Measurements from ENCODE around the gene CARD14. TPM values are rescaled to one million over a fixed set of nuclear protein-coding genes. Genes with fewer than 3 reads are reported as not detected.
A peak's percentile ranks its signal among the peaks of the same experiment; 100 is the strongest.

The CARD14 gene
- total and polyA plus RNA-seq, 2 of the 13 experiments (the other 11 are each of a cell fraction or from before 2014, with no cell fraction given), result 0.11 TPM; not detected in 1

GRCh38 chr17:80220054-80220735 is 50.4 kb downstream of the CARD14 start, which contains the start of the genes SGSH and SLC26A11 (continued):
- TF ChIP-seq ZXDC (CRISPR knock-in tag; IDR thresholded peaks at IDR 0.05) (0 out of 2 replicates have a peak, but pooled peaks have one; percentile 62), ZNF432 (CRISPR knock-in tag; IDR thresholded peaks at IDR 0.05; ENCODE audit: borderline replicate concordance) (no peak), HDAC6 (IDR thresholded peaks at IDR 0.05; ENCODE audit: low read depth, low read length) (no peak), ATF7-NPFF (CRISPR knock-in tag; IDR thresholded peaks at IDR 0.05; ENCODE audit: low read depth) (peak; percentile 64), NFE2L2 (IDR thresholded peaks at IDR 0.05; ENCODE audit: low read length) (no peak), PTBP1 (IDR thresholded peaks at IDR 0.05; ENCODE audit: low read depth, low read length, poor library complexity, severe bottlenecking) (no peak), NR0B2 (CRISPR knock-in tag; IDR thresholded peaks at IDR 0.05) (peak; percentile 57; the same call in 1 of the 2 replicates), TAF1 (CRISPR knock-in tag; IDR thresholded peaks at IDR 0.05) (peak; percentile 80), UBTF (CRISPR knock-in tag; IDR thresholded peaks at IDR 0.05) (peak; percentile 84), GMEB1 (CRISPR knock-in tag; IDR thresholded peaks at IDR 0.05; ENCODE audit: borderline replicate concordance) (no peak; the same call in 1 of the 2 replicates), MTA3 (CRISPR knock-in tag; IDR thresholded peaks at IDR 0.05) (no peak), ZNF451 (CRISPR knock-in tag; IDR thresholded peaks at IDR 0.05) (no peak; the same call in 1 of the 2 replicates), SIN3B (IDR thresholded peaks at IDR 0.05; ENCODE audit: low read length) (no peak), PHF5A (CRISPR knock-in tag; IDR thresholded peaks at IDR 0.05; ENCODE audit: low read depth, unreplicated experiment) (no peak), ZNF33B (CRISPR knock-in tag; IDR thresholded peaks at IDR 0.05) (0 out of 2 replicates have a peak, but pooled peaks have one; percentile 65), DRAP1 (CRISPR knock-in tag; IDR thresholded peaks at IDR 0.05) (no peak; the same call in 1 of the 2 replicates), ZBTB2 (CRISPR knock-in tag; IDR thresholded peaks at IDR 0.05; ENCODE audit: low read depth) (no peak), THAP11 (CRISPR knock-in tag; IDR thresholded peaks at IDR 0.05) (peak; percentile 59), ZNF784 (CRISPR knock-in tag; IDR thresholded peaks at IDR 0.05; ENCODE audit: borderline replicate concordance) (no peak)
